ENCODE data around the gene CUX1. TPM values are rescaled to one million over a fixed set of nuclear protein-coding genes. Genes with fewer than 3 reads are reported as not detected.

The CUX1 gene
- total RNA-seq, 1 experiment from 2014 or later = 64.3 TPM

DNA sequence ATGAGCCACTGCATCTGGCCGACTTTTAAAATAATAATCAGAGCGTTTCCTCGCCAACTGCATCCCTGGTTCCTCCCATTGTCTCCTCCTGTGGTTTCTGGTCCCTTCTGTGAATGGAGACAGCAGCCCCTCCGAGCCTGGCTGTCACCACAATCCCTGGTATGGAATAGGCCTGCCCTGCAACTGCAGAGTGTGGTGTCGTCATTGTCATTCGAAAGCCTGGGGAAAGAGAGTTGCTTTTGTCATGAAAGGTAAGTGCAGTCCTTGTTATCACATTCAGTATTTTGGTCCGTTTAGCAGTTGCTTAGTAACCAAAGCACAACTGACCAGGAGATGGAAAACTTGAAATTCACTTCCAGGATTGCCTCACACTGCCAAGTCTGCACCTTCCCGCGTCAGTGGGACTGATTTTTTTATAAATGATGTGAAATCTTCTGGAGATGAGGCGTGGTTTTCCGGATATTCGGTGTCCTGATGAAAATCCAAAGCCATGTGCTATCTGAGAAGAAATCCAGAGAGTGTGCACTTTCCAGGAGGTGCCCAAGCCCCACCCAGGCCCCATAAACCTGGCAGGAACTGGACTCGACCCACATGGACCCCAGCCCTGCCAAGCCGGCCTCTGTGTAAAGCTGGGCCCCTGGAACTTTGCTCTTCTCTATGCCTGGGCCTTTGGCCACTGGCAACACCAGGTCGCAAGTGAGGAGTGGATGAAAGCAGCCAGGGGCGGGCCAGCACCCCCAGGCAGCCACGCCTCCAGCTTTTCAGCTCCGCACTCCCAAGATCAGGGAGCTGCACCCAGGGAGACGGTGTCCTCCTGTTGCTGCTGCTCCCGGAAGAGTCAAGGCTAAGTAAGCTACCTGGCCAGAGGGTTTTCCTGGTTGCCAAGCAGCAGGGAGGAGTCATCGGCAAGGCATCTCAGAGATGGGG is 335.5 kb downstream of the CUX1 start:
- CTCF ChIA-PET = interaction anchor here (0.6 to 0.8 kb wide), 2 partner anchors 86 to 96 kb away, joined by 3 read pairs; no protein-coding TSS in a partner anchor

More for the DNA sequence above, 335.5 kb downstream of the CUX1 start:
- TF ChIP-seq GABPB1 (CRISPR knock-in tag; IDR thresholded peaks at IDR 0.05) (peak; percentile 95), ZNF138 (CRISPR knock-in tag; conservative IDR thresholded peaks at IDR 0.05) (no peak), FOXP1 (CRISPR knock-in tag; IDR thresholded peaks at IDR 0.05; ENCODE audit: borderline replicate concordance) (no peak), CREM (CRISPR knock-in tag; IDR thresholded peaks at IDR 0.05) (no peak), ZNF416 (CRISPR knock-in tag; IDR thresholded peaks at IDR 0.05) (no peak), ZNF121 (CRISPR knock-in tag; IDR thresholded peaks at IDR 0.05) (no peak), SMAD3 (CRISPR knock-in tag; IDR thresholded peaks at IDR 0.05; ENCODE audit: borderline replicate concordance) (no peak)
- TF ChIP-seq, protein P1, sequence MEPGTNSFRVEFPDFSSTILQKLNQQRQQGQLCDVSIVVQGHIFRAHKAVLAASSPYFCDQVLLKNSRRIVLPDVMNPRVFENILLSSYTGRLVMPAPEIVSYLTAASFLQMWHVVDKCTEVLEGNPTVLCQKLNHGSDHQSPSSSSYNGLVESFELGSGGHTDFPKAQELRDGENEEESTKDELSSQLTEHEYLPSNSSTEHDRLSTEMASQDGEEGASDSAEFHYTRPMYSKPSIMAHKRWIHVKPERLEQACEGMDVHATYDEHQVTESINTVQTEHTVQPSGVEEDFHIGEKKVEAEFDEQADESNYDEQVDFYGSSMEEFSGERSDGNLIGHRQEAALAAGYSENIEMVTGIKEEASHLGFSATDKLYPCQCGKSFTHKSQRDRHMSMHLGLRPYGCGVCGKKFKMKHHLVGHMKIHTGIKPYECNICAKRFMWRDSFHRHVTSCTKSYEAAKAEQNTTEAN (CRISPR knock-in tag; IDR thresholded peaks at IDR 0.05) = no peak
- TF ChIP-seq, protein P2, sequence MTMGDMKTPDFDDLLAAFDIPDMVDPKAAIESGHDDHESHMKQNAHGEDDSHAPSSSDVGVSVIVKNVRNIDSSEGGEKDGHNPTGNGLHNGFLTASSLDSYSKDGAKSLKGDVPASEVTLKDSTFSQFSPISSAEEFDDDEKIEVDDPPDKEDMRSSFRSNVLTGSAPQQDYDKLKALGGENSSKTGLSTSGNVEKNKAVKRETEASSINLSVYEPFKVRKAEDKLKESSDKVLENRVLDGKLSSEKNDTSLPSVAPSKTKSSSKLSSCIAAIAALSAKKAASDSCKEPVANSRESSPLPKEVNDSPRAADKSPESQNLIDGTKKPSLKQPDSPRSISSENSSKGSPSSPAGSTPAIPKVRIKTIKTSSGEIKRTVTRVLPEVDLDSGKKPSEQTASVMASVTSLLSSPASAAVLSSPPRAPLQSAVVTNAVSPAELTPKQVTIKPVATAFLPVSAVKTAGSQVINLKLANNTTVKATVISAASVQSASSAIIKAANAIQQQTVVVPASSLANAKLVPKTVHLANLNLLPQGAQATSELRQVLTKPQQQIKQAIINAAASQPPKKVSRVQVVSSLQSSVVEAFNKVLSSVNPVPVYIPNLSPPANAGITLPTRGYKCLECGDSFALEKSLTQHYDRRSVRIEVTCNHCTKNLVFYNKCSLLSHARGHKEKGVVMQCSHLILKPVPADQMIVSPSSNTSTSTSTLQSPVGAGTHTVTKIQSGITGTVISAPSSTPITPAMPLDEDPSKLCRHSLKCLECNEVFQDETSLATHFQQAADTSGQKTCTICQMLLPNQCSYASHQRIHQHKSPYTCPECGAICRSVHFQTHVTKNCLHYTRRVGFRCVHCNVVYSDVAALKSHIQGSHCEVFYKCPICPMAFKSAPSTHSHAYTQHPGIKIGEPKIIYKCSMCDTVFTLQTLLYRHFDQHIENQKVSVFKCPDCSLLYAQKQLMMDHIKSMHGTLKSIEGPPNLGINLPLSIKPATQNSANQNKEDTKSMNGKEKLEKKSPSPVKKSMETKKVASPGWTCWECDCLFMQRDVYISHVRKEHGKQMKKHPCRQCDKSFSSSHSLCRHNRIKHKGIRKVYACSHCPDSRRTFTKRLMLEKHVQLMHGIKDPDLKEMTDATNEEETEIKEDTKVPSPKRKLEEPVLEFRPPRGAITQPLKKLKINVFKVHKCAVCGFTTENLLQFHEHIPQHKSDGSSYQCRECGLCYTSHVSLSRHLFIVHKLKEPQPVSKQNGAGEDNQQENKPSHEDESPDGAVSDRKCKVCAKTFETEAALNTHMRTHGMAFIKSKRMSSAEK (CRISPR knock-in tag; IDR thresholded peaks at IDR 0.05; ENCODE audit: borderline replicate concordance) = 0 out of 2 replicates have a peak, but pooled peaks have one; percentile 36
- TF ChIP-seq, protein P3, sequence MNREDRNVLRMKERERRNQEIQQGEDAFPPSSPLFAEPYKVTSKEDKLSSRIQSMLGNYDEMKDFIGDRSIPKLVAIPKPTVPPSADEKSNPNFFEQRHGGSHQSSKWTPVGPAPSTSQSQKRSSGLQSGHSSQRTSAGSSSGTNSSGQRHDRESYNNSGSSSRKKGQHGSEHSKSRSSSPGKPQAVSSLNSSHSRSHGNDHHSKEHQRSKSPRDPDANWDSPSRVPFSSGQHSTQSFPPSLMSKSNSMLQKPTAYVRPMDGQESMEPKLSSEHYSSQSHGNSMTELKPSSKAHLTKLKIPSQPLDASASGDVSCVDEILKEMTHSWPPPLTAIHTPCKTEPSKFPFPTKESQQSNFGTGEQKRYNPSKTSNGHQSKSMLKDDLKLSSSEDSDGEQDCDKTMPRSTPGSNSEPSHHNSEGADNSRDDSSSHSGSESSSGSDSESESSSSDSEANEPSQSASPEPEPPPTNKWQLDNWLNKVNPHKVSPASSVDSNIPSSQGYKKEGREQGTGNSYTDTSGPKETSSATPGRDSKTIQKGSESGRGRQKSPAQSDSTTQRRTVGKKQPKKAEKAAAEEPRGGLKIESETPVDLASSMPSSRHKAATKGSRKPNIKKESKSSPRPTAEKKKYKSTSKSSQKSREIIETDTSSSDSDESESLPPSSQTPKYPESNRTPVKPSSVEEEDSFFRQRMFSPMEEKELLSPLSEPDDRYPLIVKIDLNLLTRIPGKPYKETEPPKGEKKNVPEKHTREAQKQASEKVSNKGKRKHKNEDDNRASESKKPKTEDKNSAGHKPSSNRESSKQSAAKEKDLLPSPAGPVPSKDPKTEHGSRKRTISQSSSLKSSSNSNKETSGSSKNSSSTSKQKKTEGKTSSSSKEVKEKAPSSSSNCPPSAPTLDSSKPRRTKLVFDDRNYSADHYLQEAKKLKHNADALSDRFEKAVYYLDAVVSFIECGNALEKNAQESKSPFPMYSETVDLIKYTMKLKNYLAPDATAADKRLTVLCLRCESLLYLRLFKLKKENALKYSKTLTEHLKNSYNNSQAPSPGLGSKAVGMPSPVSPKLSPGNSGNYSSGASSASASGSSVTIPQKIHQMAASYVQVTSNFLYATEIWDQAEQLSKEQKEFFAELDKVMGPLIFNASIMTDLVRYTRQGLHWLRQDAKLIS (CRISPR knock-in tag; IDR thresholded peaks at IDR 0.05; ENCODE audit: borderline replicate concordance) = no peak
- TF ChIP-seq, protein P4, sequence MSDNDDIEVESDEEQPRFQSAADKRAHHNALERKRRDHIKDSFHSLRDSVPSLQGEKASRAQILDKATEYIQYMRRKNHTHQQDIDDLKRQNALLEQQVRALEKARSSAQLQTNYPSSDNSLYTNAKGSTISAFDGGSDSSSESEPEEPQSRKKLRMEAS (CRISPR knock-in tag; IDR thresholded peaks at IDR 0.05) = peak; percentile 17; the same call in 1 of the 2 replicates
- TF ChIP-seq, protein P5, sequence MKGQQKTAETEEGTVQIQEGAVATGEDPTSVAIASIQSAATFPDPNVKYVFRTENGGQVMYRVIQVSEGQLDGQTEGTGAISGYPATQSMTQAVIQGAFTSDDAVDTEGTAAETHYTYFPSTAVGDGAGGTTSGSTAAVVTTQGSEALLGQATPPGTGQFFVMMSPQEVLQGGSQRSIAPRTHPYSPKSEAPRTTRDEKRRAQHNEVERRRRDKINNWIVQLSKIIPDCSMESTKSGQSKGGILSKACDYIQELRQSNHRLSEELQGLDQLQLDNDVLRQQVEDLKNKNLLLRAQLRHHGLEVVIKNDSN (CRISPR knock-in tag; IDR thresholded peaks at IDR 0.05) = no peak
- TF ChIP-seq, protein P6, sequence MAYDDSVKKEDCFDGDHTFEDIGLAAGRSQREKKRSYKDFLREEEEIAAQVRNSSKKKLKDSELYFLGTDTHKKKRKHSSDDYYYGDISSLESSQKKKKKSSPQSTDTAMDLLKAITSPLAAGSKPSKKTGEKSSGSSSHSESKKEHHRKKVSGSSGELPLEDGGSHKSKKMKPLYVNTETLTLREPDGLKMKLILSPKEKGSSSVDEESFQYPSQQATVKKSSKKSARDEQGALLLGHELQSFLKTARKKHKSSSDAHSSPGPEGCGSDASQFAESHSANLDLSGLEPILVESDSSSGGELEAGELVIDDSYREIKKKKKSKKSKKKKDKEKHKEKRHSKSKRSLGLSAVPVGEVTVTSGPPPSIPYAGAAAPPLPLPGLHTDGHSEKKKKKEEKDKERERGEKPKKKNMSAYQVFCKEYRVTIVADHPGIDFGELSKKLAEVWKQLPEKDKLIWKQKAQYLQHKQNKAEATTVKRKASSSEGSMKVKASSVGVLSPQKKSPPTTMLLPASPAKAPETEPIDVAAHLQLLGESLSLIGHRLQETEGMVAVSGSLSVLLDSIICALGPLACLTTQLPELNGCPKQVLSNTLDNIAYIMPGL (CRISPR knock-in tag; IDR thresholded peaks at IDR 0.05) = no peak
- Mint-ChIP-seq H3K4me3 (peak overlapping the region; percentile 38; the same call in 1 of the 2 replicates), H3K36me3 (peaks cover 6% of the 10 kb centered on the region), H3K27ac (peak overlapping the region; percentile 98), H3K27me3 (ENCODE audit: low read depth) (no peaks in the 10 kb centered on the region), H3K9me3 (no peaks in the 10 kb centered on the region), H3K4me1 (peaks cover 35% of the 10 kb centered on the region)
- ATAC-seq (peak; percentile 84), DNase-seq (ENCODE audit: low spot score) (peak; percentile 73)
- POLR2A ChIA-PET = interaction anchor here (0.6 to 1.3 kb wide), 4 partner anchors 8 to 431 kb away, joined by 3 to 10 read pairs (median 4); no protein-coding TSS in a partner anchor
